H54 (cell line): Measurements from ENCODE around the gene ABCC1.
"Not testable (repeated sequence)": the region's sequence is repeated elsewhere in the genome, so short reads cannot be mapped to it uniquely, and the experiment has no call there.

Experiments used
- DNase-seq: peaks from one replicate; pipeline ENCODE4 v3.0.0; 2011; ENCODE audit warnings: low spot score, mixed read lengths; ENCODE audit not compliant: insufficient read length
- FAIRE-seq: peaks from 3 replicates; lab custom pipeline; 2011; peaks lifted over from hg19 to GRCh38; lab: Jason Lieb, UNC
- POLR2A ChIP-seq: IDR thresholded peaks from 2 replicates; pipeline ENCODE4 v1.6.1; 2011; ENCODE audit warnings: low read depth, mild to moderate bottlenecking, low read length

The ABCC1 gene

GRCh38 chr16:16151315-16151714 is 201.9 kb downstream of the ABCC1 start:
- FAIRE-seq (no peak), DNase-seq (no peak)
- TF ChIP-seq POLR2A: no peak

- FAIRE-seq, DNase-seq: not testable (repeated sequence)
These were observed 203.6 kb downstream of the ABCC1 start for GRCh38 chr16:16153000-16153399.

- FAIRE-seq: no peak
These were observed 205.0 kb downstream of the ABCC1 start for GRCh38 chr16:16154281-16154951.

GRCh38 chr16:16155234-16155633 is 205.8 kb downstream of the ABCC1 start:
- FAIRE-seq: no peak
- DNase-seq: no peak
- TF ChIP-seq POLR2A: no peak

More at GRCh38 chr16:16154281-16154951, 205.0 kb downstream of the ABCC1 start:
- TF ChIP-seq POLR2A: no peak
- no peak for DNase-seq

- no peak for DNase-seq
- no peak for FAIRE-seq
- no peak for TF ChIP-seq POLR2A
These were observed 207.8 kb downstream of the ABCC1 start for GRCh38 chr16:16157166-16157565.

GRCh38 chr16:16158082-16158658 is 208.8 kb downstream of the ABCC1 start:
- FAIRE-seq (no peak), DNase-seq (no peak)
- TF ChIP-seq POLR2A: no peak

- no peak for FAIRE-seq
- no peak for DNase-seq
- TF ChIP-seq POLR2A: no peak
These were observed 209.4 kb downstream of the ABCC1 start for GRCh38 chr16:16158741-16159374.

GRCh38 chr16:16159662-16160061 is 210.2 kb downstream of the ABCC1 start:
- no peak for TF ChIP-seq POLR2A
- FAIRE-seq (no peak), DNase-seq (no peak)

GRCh38 chr16:16161319-16161718 is 211.9 kb downstream of the ABCC1 start:
- FAIRE-seq: no peak
- TF ChIP-seq POLR2A: no peak
- no peak for DNase-seq

GRCh38 chr16:16161840-16162239 is 212.4 kb downstream of the ABCC1 start:
- DNase-seq, FAIRE-seq: not testable (repeated sequence)

- FAIRE-seq (no peak), DNase-seq (no peak)
- TF ChIP-seq POLR2A: no peak
These were observed 213.2 kb downstream of the ABCC1 start for GRCh38 chr16:16162591-16162990.

- TF ChIP-seq POLR2A: no peak
- FAIRE-seq (no peak), DNase-seq (no peak)
These were observed 213.7 kb downstream of the ABCC1 start for GRCh38 chr16:16163109-16163508.

- TF ChIP-seq POLR2A: no peak
- FAIRE-seq (no peak), DNase-seq (no peak)
These were observed 214.2 kb downstream of the ABCC1 start for GRCh38 chr16:16163571-16163970.

GRCh38 chr16:16164243-16164642 is 214.8 kb downstream of the ABCC1 start:
- no peak for DNase-seq
- no peak for TF ChIP-seq POLR2A
- FAIRE-seq: no peak

- DNase-seq (no peak), FAIRE-seq (no peak)
- no peak for TF ChIP-seq POLR2A
These were observed 216.7 kb downstream of the ABCC1 start for GRCh38 chr16:16166085-16166484.
